ENCODE results near the gene G3BP1. TPM values are rescaled to one million over a fixed set of nuclear protein-coding genes. Genes with fewer than 3 reads are reported as not detected.

G3BP1 gene
- total and polyA plus RNA-seq, 12 donors: 10.6 to 132 (median 114) TPM

- ATAC-seq (no peak), DNase-seq (no peak)
- H3K27ac ChIP-seq: no peak overlapping the region
- intact Hi-C loops (cut with DNase I): no loop called here
- peaks cover 0 to 14% (median 0%) of the 10 kb centered on the region in 11 donors for H3K9me3 ChIP-seq
- TF ChIP-seq CTCF (IDR thresholded peaks at IDR 0.05): no peak
- H3K36me3 ChIP-seq: peaks cover 0 to 12% (median 0%) of the 10 kb centered on the region in 9 donors
- no peaks in the 10 kb centered on the region for H3K27me3 ChIP-seq
- 89 to 91% methylated on average over 7 of the region's 7 CpGs for WGBS, 2 donors
- no peak overlapping the region for H3K4me3 ChIP-seq
- H3K4me1 ChIP-seq: no peaks in the 10 kb centered on the region
Measured at GRCh38 chr5:151730381-151730780, 41.4 kb upstream of the G3BP1 start.

GRCh38 chr5:151733358-151734063, 38.2 kb upstream of the G3BP1 start:
- TF ChIP-seq CTCF (IDR thresholded peaks at IDR 0.05): no peak
- intact Hi-C loops (cut with DNase I): no loop called here
- H3K4me1 ChIP-seq: peaks cover 0 to 6% (median 0%) of the 10 kb centered on the region in 9 donors
- peaks cover 0 to 12% (median 0%) of the 10 kb centered on the region in 9 donors for H3K36me3 ChIP-seq
- ATAC-seq (no peak), DNase-seq (no peak)
- H3K27ac ChIP-seq: no peak overlapping the region
- 94 to 95% methylated on average over 9 of the region's 9 CpGs for WGBS, 2 donors
- peaks cover 0 to 14% (median 0%) of the 10 kb centered on the region in 11 donors for H3K9me3 ChIP-seq
- H3K27me3 ChIP-seq: no peaks in the 10 kb centered on the region
- H3K4me3 ChIP-seq: no peak overlapping the region

GRCh38 chr5:151734064-151734408, 37.7 kb upstream of the G3BP1 start:
- TF ChIP-seq CTCF (IDR thresholded peaks at IDR 0.05): no peak
- Histone ChIP-seq H3K4me3 (no peak overlapping the region), H3K36me3 (peaks cover 0 to 12% (median 0%) of the 10 kb centered on the region in 9 donors), H3K27me3 (no peaks in the 10 kb centered on the region), H3K4me1 (peaks cover 0 to 11% (median 0%) of the 10 kb centered on the region in 9 donors), H3K9me3 (peaks cover 0 to 14% (median 0%) of the 10 kb centered on the region in 11 donors), H3K27ac (no peak overlapping the region)
- DNase-seq (no peak), ATAC-seq (no peak)
- whole genome bisulfite sequencing, 2 donors: 100% methylated on average over 3 of the region's 3 CpGs
- intact Hi-C loops (cut with DNase I): no loop called here

- Histone ChIP-seq H3K27ac (no peak overlapping the region), H3K36me3 (peaks cover 0 to under 1% (median 0%) of the 10 kb centered on the region in 9 donors), H3K9me3 (no peaks in the 10 kb centered on the region), H3K27me3 (no peaks in the 10 kb centered on the region), H3K4me3 (no peak overlapping the region), H3K4me1 (peaks cover 0 to 24% (median 10%) of the 10 kb centered on the region in 9 donors)
- 100% methylated on average over 1 of the region's 1 CpG for WGBS, 2 donors
- TF ChIP-seq CTCF (IDR thresholded peaks at IDR 0.05): no peak
- DNase-seq (no peak), ATAC-seq (no peak)
- intact Hi-C loops (cut with DNase I): loop anchor here in 1 of 10 donors (5.0 kb wide), 1 partner anchor 288 kb away; the partner anchor contains the start of gene SLC36A1
Measured at GRCh38 chr5:151735646-151736045, 36.1 kb upstream of the G3BP1 start.

Measured in heart right ventricle (tissue), 16 donors.